ENCODE data around the gene ASB2. TPM values are rescaled to one million over a fixed set of nuclear protein-coding genes. Genes with fewer than 3 reads are reported as not detected.

The ASB2 gene
- total RNA-seq, 3 donors from 2014 or later (not counting 1 experiment from before 2014, with no cell fraction given) = 3.7 to 7.2 (median 4.8) TPM

DNA sequence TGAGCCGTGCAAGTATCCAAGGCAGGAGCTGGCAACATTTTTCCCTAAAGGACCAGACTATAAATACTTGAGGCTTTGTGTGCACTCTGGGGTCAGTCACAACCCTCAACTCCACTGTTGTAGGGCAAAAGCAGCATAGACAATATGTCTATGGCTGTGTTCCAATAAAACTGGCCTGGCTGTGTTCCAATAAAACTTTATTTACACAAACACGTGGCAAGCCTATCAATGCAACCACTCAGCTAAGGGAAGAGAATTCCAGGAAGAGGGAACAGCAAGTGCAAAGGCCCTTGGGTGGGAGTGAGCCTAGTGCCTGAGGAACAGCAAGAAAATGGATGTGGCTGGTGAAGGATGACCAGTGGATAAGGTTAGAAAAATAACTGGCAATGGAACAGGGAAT is 60.6 kb downstream of the ASB2 start:
- Mint-ChIP-seq H3K36me3 (no peaks in the 10 kb centered on the region), H3K4me3 (no peak overlapping the region), H3K9me3 (peaks cover 0 to 3% of the 10 kb centered on the region in 2 donors), H3K27ac (no peak overlapping the region), H3K27me3 (ENCODE audit: low read depth in 2 of 2) (peaks cover 9 to 15% of the 10 kb centered on the region in 2 donors), H3K4me1 (no peaks in the 10 kb centered on the region)
- WGBS (ENCODE audit: insufficient coverage) = 67% methylated on average over 1 of the region's 2 CpGs
- Histone ChIP-seq H3K27me3 (ENCODE audit: control insufficient read depth, insufficient read depth, low read length) (no peaks in the 10 kb centered on the region), H3K36me3 (ENCODE audit: control insufficient read depth, insufficient read depth, low read length) (no peaks in the 10 kb centered on the region), H3K4me1 (ENCODE audit: control insufficient read depth, insufficient read depth, low read length) (no peaks in the 10 kb centered on the region), H3K27ac (ENCODE audit: low read length) (no peak overlapping the region), H3K4me3 (ENCODE audit: low read length) (no peak overlapping the region), H3K9me3 (ENCODE audit: control insufficient read depth, insufficient read depth, low read length) (peaks cover 8% of the 10 kb centered on the region)
- TF ChIP-seq, protein P1, sequence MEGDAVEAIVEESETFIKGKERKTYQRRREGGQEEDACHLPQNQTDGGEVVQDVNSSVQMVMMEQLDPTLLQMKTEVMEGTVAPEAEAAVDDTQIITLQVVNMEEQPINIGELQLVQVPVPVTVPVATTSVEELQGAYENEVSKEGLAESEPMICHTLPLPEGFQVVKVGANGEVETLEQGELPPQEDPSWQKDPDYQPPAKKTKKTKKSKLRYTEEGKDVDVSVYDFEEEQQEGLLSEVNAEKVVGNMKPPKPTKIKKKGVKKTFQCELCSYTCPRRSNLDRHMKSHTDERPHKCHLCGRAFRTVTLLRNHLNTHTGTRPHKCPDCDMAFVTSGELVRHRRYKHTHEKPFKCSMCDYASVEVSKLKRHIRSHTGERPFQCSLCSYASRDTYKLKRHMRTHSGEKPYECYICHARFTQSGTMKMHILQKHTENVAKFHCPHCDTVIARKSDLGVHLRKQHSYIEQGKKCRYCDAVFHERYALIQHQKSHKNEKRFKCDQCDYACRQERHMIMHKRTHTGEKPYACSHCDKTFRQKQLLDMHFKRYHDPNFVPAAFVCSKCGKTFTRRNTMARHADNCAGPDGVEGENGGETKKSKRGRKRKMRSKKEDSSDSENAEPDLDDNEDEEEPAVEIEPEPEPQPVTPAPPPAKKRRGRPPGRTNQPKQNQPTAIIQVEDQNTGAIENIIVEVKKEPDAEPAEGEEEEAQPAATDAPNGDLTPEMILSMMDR (IDR thresholded peaks at IDR 0.05) = no peak
- no peak for DNase-seq
- intact Hi-C loops (cut with micrococcal nuclease) = no loop called here
- no peak for ATAC-seq

DNA sequence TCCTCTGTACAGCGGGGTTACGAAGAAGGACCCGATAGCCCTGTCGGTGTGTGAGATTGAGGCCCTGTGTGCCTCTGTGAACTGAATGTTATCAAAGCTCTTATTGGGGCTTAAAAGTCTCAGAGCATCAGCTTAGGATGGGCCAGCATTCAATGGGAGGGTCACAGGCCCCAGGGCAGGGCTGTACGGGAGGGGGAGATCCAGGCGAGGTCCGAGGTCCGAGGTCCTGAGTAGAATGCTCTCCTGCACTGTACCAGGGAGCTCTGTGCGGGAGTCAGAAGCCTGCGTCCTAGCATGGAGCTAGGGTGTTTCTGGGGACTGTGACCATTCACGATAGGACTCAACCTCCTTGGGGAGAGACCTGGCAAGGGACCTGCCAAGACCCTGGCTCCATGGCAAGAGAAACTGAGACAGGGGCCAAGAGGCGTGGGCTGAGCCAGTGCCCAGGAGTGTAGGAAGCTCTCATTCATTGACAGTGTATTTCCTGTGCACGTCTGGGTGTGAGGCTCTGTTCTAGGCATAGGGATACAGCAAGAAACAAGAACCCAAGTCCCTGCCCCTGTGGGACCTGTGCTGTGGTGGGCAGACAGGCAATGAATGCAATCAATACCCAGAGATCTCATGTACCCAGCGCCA is 61.2 kb downstream of the ASB2 start:
- no peak overlapping the region for H3K27ac Mint-ChIP-seq
- no peak overlapping the region for H3K4me3 Mint-ChIP-seq
- Histone ChIP-seq H3K27ac (ENCODE audit: low read length) (no peak overlapping the region), H3K36me3 (ENCODE audit: control insufficient read depth, insufficient read depth, low read length) (no peaks in the 10 kb centered on the region), H3K9me3 (ENCODE audit: control insufficient read depth, insufficient read depth, low read length) (peaks cover 8% of the 10 kb centered on the region), H3K4me1 (ENCODE audit: control insufficient read depth, insufficient read depth, low read length) (no peaks in the 10 kb centered on the region), H3K4me3 (ENCODE audit: low read length) (no peak overlapping the region), H3K27me3 (ENCODE audit: control insufficient read depth, insufficient read depth, low read length) (no peaks in the 10 kb centered on the region)
- H3K9me3 Mint-ChIP-seq = peaks cover 0 to 3% of the 10 kb centered on the region in 2 donors
- 82% methylated on average over 14 of the region's 14 CpGs for WGBS (ENCODE audit: insufficient coverage)
- intact Hi-C loops (cut with micrococcal nuclease) = no loop called here
- TF ChIP-seq, protein P1 (IDR thresholded peaks at IDR 0.05) = no peak
- DNase-seq (no peak), ATAC-seq (no peak)
- no peaks in the 10 kb centered on the region for H3K4me1 Mint-ChIP-seq
- H3K27me3 Mint-ChIP-seq (ENCODE audit: low read depth in 2 of 2) = peaks cover 9 to 15% of the 10 kb centered on the region in 2 donors
- no peaks in the 10 kb centered on the region for H3K36me3 Mint-ChIP-seq

- no peaks in the 10 kb centered on the region for H3K4me1 Mint-ChIP-seq
- TF ChIP-seq, protein P1 (IDR thresholded peaks at IDR 0.05) = no peak
- no peak for DNase-seq
- Histone ChIP-seq H3K27me3 (ENCODE audit: control insufficient read depth, insufficient read depth, low read length) (no peaks in the 10 kb centered on the region), H3K4me3 (ENCODE audit: low read length) (no peak overlapping the region), H3K27ac (ENCODE audit: low read length) (no peak overlapping the region), H3K36me3 (ENCODE audit: control insufficient read depth, insufficient read depth, low read length) (no peaks in the 10 kb centered on the region), H3K9me3 (ENCODE audit: control insufficient read depth, insufficient read depth, low read length) (peaks cover 8% of the 10 kb centered on the region), H3K4me1 (ENCODE audit: control insufficient read depth, insufficient read depth, low read length) (no peaks in the 10 kb centered on the region)
- intact Hi-C loops (cut with micrococcal nuclease) = no loop called here
- H3K9me3 Mint-ChIP-seq = no peaks in the 10 kb centered on the region
- 83% methylated on average over 4 of the region's 4 CpGs for WGBS (ENCODE audit: insufficient coverage)
- peaks cover 9 to 15% of the 10 kb centered on the region in 2 donors for H3K27me3 Mint-ChIP-seq (ENCODE audit: low read depth in 2 of 2)
- H3K4me3 Mint-ChIP-seq = no peak overlapping the region
- no peaks in the 10 kb centered on the region for H3K36me3 Mint-ChIP-seq
- ATAC-seq = no peak
- H3K27ac Mint-ChIP-seq = no peak overlapping the region
These were observed 62.1 kb downstream of the ASB2 start for GRCh38 chr14:93914278-93914677.

DNA sequence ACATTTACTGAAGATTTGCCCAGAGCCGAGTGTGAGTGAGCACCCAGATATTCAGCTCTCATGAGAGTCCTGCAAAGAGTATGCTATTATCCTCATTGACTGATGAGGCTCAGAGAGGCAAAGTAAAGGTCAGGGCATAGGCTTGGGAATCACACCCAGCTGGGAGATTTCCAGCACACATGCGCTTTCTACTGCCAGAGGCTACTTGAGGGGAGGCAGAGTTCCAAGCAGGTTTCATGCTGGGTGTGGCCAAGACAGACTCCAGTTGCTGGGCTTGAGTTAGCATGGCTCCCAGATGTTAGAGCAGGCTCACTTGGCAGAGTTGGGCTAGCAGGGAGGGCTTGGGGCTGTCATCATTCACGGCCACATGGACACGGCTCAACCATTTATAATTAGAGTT is 63.6 kb downstream of the ASB2 start:
- no peaks in the 10 kb centered on the region for H3K36me3 ChIP-seq (ENCODE audit: control insufficient read depth, insufficient read depth, low read length)
- no peaks in the 10 kb centered on the region for H3K4me1 ChIP-seq (ENCODE audit: control insufficient read depth, insufficient read depth, low read length)
- Mint-ChIP-seq H3K9me3 (no peaks in the 10 kb centered on the region), H3K27ac (no peak overlapping the region), H3K4me3 (no peak overlapping the region), H3K36me3 (no peaks in the 10 kb centered on the region), H3K27me3 (ENCODE audit: low read depth in 2 of 2) (peaks cover 7% of the 10 kb centered on the region in 2 donors), H3K4me1 (no peaks in the 10 kb centered on the region)
- peaks cover 8% of the 10 kb centered on the region for H3K9me3 ChIP-seq (ENCODE audit: control insufficient read depth, insufficient read depth, low read length)
- H3K27me3 ChIP-seq (ENCODE audit: control insufficient read depth, insufficient read depth, low read length) = no peaks in the 10 kb centered on the region
- H3K27ac ChIP-seq (ENCODE audit: low read length) = no peak overlapping the region
- ATAC-seq = no peak
- intact Hi-C loops (cut with micrococcal nuclease) = no loop called here
- TF ChIP-seq, protein P1 (IDR thresholded peaks at IDR 0.05) = no peak
- 92% methylated on average over 4 of the region's 4 CpGs for WGBS (ENCODE audit: insufficient coverage)
- DNase-seq = no peak
- H3K4me3 ChIP-seq (ENCODE audit: low read length) = no peak overlapping the region
